NCI-H1436 treated with DMSO at 0.1 percent for 48 hours (cell line): ENCODE data around the gene PROC.

Source experiments
- DNase-seq: peaks from one replicate; lab custom pipeline; 2025; lab: John Stamatoyannopoulos, UW

Gene PROC

GRCh38 chr2:127414638-127415592 lies 3.3 kb upstream of the PROC start:
- DNase-seq = no peak

- no peak for DNase-seq
Observed at GRCh38 chr2:127415593-127416505, 2.4 kb upstream of the PROC start.

GRCh38 chr2:127416506-127417001 lies 1.7 kb upstream of the PROC start:
- no peak for DNase-seq

- no peak for DNase-seq
Observed at GRCh38 chr2:127417406-127417805, 821 bp upstream of the PROC start.

GRCh38 chr2:127419112-127419430 lies 844 bp downstream of the PROC start:
- no peak for DNase-seq

GRCh38 chr2:127419448-127420038 lies 1.3 kb downstream of the PROC start:
- DNase-seq = no peak

GRCh38 chr2:127420039-127420864 lies 2.0 kb downstream of the PROC start:
- no peak for DNase-seq

GRCh38 chr2:127421116-127421800 lies 3.0 kb downstream of the PROC start:
- no peak for DNase-seq

- no peak for DNase-seq
Observed at GRCh38 chr2:127421871-127422558, 3.8 kb downstream of the PROC start.

- no peak for DNase-seq
Observed at GRCh38 chr2:127422559-127423477, 4.6 kb downstream of the PROC start.

GRCh38 chr2:127423478-127423843 lies 5.2 kb downstream of the PROC start:
- no peak for DNase-seq

- DNase-seq = no peak
Observed at GRCh38 chr2:127423880-127424279, 5.7 kb downstream of the PROC start.

- no peak for DNase-seq
Observed at GRCh38 chr2:127424598-127425520, 6.6 kb downstream of the PROC start.

- no peak for DNase-seq
Observed at GRCh38 chr2:127425540-127426490, 7.6 kb downstream of the PROC start.

- DNase-seq = no peak
Observed at GRCh38 chr2:127426501-127427354, 8.5 kb downstream of the PROC start.
